Uterus (tissue), 2 donors: ENCODE results near the gene RGS9.

Source experiments
- POLR2A ChIP-seq, 2 donors: fragments of 450-650 bp; IDR thresholded peaks; one replicate each; pipeline ENCODE4 v1.6.1; 2016; ENCODE audit warnings: antibody characterized with exemption in 2 of 2, mild to moderate bottlenecking in 1 of 2, moderate library complexity in 1 of 2
- TF ChIP-seq, protein P1 (sequence below), 4 experiments: fragments of 200-600 bp in 2 of 4; fragments of 450-650 bp in 2 of 4; sonication (generic) in 2 of 4; IDR thresholded peaks; one replicate each; pipeline ENCODE4 v1.5.1; 2016 to 2019; ENCODE audit warnings: antibody characterized with exemption in 4 of 4, mild to moderate bottlenecking in 2 of 4, moderate library complexity in 1 of 4

DNA sequence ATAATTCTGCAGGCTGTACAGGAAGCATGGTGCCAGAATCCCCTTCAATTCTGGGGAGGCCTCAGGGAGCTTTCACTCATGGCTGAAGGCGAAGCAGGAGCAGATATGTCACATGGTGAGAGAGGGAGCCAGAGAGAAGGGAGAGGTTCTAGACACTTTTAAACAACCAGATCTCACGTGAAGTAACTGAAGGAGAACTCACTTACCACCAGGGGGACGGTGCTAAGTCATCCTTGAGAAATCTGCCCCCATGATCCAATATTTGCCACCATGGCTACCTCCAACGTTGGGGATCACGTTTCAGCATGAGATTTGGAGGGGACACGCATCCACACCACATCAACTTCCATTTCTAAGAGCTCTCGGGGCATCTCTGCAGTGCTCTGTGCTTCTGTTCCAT is 43.2 kb upstream of the RGS9 start:
- TF ChIP-seq, protein P1, sequence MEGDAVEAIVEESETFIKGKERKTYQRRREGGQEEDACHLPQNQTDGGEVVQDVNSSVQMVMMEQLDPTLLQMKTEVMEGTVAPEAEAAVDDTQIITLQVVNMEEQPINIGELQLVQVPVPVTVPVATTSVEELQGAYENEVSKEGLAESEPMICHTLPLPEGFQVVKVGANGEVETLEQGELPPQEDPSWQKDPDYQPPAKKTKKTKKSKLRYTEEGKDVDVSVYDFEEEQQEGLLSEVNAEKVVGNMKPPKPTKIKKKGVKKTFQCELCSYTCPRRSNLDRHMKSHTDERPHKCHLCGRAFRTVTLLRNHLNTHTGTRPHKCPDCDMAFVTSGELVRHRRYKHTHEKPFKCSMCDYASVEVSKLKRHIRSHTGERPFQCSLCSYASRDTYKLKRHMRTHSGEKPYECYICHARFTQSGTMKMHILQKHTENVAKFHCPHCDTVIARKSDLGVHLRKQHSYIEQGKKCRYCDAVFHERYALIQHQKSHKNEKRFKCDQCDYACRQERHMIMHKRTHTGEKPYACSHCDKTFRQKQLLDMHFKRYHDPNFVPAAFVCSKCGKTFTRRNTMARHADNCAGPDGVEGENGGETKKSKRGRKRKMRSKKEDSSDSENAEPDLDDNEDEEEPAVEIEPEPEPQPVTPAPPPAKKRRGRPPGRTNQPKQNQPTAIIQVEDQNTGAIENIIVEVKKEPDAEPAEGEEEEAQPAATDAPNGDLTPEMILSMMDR (IDR thresholded peaks at IDR 0.05): no peak
- no peak for TF ChIP-seq POLR2A (IDR thresholded peaks at IDR 0.05)
